Measurements from ENCODE around the gene ZNF524. TPM values are rescaled to one million over a fixed set of nuclear protein-coding genes. Genes with fewer than 3 reads are reported as not detected.

The ZNF524 gene
- total RNA-seq, 1 donor from 2014 or later, result 17.5 TPM

DNA sequence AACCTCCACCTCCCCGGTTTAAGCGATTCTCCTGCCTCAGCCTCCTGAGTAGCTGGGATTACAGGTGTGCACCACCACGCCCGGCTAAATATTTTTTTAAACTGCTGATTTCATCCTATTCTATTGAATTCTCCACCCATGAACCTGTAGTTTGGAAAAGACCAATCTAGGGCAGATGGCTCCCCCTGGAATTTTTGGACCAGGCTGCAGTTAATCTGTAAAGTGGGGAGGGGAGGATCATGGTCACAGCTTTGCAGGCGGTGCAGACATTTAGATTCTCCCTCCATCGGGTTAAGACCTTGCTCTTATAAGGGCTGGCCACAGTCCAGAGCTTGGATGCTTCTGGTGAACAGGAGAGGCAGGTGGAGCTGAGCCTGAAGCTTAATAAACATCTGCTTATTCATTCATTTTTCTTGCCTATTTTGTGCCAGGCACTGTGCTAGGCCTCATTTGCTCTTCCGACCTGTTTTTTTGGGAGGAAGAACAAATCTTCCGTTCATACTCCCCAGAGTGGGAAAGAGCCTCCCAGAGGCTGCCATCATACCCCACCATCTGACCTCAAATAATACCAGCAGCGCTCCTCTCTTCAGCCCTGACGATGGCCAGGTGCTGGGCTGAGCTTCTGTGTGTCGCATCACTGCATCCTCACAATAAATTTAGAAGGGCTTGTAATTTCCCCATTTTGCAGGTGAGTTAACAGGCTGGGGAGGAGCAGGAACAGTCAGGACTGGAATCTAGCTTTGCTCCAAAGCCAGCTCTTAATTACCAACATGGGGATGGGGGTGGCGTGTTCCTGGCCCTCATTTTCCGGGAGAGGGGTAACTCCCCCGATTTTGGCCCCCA is 47.0 kb downstream of the ZNF524 start:
- intact Hi-C loops (cut with DNase I), result no loop called here
- ATAC-seq (ENCODE audit: poor library complexity) (no peak), DNase-seq (no peak)

DNA sequence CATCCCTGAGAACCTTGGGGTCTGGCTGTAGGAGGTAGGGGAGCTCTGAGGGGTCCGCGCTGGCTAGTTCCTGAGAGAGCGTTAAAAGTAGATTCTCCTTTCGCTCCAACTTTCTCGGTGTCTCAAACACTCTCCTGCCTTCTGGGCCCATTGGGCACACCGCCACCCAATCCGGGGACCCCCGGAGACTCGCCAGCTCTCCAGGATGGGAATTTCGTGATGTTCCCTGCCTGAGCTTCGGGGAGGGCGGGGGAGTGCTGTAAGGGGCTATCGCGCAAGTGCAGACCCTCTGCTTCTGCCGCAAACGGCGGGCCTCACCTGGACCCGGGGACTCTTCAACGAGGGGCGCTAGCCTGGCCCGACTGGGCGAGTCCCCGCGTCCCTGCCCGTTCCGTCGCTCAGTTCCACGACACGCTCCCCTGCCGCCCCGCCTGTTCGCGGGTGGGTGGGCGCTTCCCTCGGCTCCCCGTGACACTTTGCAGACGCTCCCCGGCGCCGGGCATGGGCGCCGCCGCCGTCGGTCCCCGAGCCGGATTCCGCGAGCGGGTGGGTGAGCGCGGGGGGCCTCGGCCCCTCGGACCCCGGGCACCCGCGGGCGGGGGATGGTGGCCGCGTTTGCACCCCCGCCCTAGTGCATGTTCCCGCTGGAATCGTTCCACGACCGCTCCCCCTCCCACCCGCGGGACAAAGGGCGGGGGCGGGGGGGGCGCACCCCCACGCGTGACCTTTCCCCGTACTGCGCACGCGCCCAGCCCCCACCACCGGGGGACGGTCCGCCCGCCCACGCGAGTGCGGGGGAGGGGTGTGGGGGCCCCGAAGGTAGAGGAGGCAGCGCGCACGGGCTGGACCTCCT is 47.9 kb downstream of the ZNF524 start, which contains the start of gene CCDC106:
Gene CCDC106, plus strand, starts transcription at position 481 of the 853 bp plus-strand sequence. CDS start 835 bp downstream, outside the sequence.
- peak; percentile 80 for DNase-seq
- intact Hi-C loops (cut with DNase I), result no loop called here

DNA sequence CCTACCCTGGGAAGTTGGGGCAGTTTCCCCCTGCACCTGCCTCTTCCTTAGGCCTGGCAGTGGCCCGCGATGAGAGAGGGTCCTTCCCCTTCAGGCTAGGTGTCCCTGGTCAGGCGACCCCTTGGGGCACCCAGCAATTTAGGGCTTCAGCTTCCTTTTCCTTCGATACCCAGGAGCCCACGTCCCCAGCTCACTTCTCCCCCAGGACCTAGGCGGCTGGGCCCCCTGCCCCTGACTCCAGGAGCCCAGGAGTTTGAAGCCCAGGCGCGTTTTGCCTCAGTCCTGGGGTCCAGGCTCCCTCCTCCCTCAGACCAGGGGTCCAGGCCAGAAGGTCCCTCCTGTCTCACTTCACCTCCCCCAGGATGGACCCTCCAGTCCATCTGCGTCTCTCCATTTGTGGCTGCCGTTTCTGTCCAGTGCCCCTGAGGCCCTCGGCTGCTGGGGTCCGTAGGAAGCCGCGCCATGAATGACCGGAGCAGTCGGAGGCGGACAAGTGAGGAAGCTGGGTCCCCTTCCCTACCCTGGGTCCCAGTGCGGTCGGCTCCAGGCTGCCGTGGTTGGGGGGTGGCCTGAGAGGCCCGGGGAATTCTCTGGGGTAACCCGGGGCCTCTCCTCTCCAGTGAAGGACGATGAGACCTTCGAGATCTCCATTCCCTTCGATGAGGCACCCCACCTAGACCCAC is 48.6 kb downstream of the ZNF524 start:
- ATAC-seq (ENCODE audit: poor library complexity), result no peak
- peak; percentile 27 for DNase-seq
- intact Hi-C loops (cut with DNase I), result no loop called here

More for the DNA sequence above, 47.9 kb downstream of the ZNF524 start, which contains the start of gene CCDC106:
- ATAC-seq (ENCODE audit: poor library complexity), result peak; percentile 66

DNA sequence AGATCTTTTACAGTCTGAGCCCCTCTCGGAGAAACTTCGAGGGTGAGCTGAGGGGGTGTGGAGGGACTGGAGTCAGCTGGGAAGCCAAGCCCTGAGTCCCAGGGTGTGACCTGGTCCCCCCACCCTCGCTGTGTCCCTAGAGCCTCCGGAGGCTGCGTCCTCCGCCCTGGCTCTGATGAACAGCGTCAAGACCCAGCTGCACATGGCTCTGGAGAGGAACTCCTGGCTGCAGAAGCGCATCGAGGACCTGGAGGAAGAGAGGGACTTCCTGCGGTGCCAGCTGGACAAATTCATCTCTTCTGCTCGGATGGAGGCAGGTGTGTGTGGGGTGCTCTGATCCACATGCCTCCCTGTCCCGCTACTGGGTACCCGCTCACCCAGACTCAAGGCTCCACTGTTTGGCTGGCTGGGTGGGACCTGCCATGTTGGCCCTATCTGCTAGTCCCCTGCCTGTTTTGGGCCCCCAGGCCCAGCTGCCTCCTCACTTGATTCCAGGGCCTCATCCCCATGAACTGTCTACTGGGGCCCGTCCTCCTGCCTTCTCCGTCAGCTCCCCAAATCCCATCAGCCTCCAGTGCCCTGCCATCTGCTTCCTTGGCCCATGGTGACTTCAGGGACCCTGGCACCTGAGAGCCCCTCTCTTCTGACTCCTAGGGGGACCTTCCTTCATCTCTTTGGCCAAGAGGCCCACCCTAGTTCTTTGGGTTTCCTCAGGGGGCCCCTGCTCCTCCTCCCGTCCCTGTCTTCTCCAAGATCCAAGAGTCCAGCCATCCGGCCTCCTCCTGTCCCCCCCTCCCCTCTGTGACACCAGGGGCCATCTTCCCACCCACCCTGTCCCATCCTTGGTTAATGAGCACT is 49.4 kb downstream of the ZNF524 start:
- intact Hi-C loops (cut with DNase I), result no loop called here

DNA sequence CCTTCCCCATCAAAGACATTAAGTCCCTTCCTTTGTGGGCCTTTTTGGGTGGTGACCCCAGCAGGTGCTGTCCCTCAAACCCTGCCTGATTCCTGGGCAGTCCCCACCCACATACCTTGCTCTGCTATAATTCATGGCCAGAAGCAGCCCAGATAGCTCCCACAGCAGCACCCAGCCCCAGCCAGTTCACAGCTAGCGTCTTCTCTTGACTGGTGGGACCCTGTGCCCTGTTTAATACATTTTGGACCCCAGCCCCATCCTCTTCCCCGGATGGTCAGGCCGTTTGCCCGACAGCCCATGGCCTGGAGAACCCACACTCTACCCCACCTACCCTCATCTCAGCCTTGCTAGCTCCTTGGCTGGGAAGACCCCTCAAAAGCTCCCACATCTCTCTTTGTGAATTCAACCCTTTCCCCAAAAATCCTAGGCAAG is 50.1 kb downstream of the ZNF524 start:
- intact Hi-C loops (cut with DNase I), result no loop called here
- DNase-seq (peak; percentile 29), ATAC-seq (ENCODE audit: poor library complexity) (no peak)

More for the DNA sequence above, 49.4 kb downstream of the ZNF524 start:
- DNase-seq (peak; percentile 41), ATAC-seq (ENCODE audit: poor library complexity) (no peak)

DNA sequence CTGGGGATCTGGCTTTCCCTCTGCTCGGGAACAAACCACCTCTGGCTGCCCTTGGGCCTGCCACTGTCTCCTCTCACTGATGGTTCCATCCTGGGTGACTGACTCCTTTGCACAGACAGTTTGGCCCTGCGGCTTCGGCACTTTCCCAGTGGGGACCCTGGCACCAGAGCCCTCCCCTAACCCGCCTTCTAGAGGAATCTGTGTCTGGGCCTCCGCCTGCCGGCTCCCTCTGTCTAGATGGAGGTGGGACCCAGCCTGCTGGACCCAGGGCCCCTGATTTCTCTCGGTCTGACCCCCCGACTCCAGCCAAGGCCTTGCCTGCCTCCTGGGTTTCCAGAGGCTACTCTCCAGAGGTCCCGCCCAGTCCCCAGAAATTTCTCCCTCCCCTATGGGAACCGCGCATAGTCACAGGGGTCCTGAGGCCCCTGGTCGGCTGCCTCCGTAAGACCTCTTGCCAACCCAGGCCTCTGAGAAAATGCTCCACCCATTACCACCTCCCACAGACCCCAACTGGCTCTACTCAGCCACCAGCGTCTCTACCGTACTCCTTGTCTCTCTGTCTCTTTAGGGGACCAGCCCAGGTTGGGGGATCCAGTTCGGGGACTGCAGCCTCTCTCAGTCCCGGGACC is 50.6 kb downstream of the ZNF524 start:
- ATAC-seq (ENCODE audit: poor library complexity), result no peak
- peak; percentile 35 for DNase-seq
- intact Hi-C loops (cut with DNase I), result no loop called here

DNA sequence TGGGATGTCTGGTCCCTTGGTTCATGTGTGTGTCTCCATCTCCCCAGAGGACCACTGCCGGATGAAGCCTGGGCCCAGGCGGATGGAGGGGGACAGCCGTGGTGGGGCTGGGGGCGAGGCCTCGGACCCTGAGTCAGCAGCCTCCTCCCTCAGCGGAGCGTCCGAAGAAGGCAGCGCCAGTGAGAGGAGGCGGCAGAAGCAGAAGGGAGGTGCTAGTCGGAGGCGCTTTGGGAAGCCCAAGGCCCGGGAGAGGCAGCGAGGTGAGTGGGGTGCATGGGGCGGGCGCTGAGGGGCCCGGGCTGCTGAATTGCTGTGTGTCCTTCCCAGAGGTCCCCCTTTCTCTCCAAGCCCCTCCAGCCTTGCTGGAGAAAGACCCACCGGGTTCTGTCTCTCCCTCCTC is 51.1 kb downstream of the ZNF524 start:
- intact Hi-C loops (cut with DNase I), result no loop called here
- DNase-seq (peak; percentile 31), ATAC-seq (ENCODE audit: poor library complexity) (no peak)

DNA sequence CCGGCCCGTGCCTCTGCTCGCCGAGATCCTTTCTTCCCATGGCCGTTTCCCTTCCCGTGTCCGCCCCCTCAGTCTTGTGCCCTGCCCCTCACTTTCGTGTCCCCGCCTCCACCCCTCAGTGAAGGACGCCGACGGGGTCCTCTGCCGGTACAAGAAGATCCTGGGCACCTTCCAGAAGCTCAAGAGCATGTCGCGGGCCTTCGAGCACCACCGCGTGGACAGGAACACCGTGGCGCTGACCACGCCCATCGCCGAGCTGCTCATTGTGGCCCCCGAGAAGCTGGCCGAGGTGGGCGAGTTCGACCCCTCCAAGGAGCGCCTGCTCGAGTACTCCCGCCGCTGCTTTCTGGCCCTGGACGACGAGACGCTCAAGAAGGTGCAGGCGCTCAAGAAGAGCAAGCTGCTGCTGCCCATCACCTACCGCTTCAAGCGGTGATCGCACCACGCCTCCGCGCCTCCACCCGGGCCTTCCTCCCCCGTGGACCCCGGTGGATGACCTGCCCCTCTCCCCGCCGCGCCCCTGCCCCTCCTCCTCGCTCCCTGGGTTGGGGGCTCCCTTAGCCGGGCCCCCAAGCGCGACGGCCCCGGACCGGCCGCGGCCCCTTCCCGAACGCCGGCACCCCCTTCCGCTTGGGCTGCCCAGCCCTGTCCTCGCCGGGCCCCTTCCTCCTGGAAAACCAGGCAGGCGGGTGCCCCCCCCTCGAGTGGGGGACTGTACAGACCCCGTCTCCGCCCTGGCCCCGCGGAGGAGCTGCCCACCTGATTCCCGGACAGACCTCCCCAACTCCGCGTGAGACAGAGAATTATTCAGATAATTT is 52.4 kb downstream of the ZNF524 start:
- ATAC-seq (ENCODE audit: poor library complexity), result no peak
- peak; percentile 61 for DNase-seq
- intact Hi-C loops (cut with DNase I), result no loop called here

Other genes starting within 250 kb of the ZNF524 start
- gene COX6B2, start 245.6 kb upstream of the ZNF524 start, total RNA-seq, result not detected
- gene GARIN5B, start 237.0 kb upstream of the ZNF524 start, total RNA-seq, result not detected
- not detected for gene IL11, start 229.8 kb upstream of the ZNF524 start, total RNA-seq
- gene TMEM190, start 223.5 kb upstream of the ZNF524 start, total RNA-seq, result not detected
- gene TMEM238, start 216.0 kb upstream of the ZNF524 start, total RNA-seq, result 1.0 TPM
- gene RPL28, start 214.4 kb upstream of the ZNF524 start, total RNA-seq, result 569 TPM
- gene UBE2S, start 192.5 kb upstream of the ZNF524 start, total RNA-seq, result 22.6 TPM
- not detected for gene SHISA7, start 157.0 kb upstream of the ZNF524 start, total RNA-seq
- gene ISOC2, start 138.6 kb upstream of the ZNF524 start, total RNA-seq, result 48.9 TPM
- gene C19orf85, start 135.5 kb upstream of the ZNF524 start, total RNA-seq, result not detected
- gene ZNF628, start 123.7 kb upstream of the ZNF524 start, total RNA-seq, result 4.7 TPM
- gene NAT14, start 115.1 kb upstream of the ZNF524 start, total RNA-seq, result 2.9 TPM
- 2.6 TPM for gene SSC5D, start 111.9 kb upstream of the ZNF524 start, total RNA-seq
- gene SBK2, start 63.2 kb upstream of the ZNF524 start, total RNA-seq, result 15.6 TPM
- gene SBK3, start 54.7 kb upstream of the ZNF524 start, total RNA-seq, result 27.4 TPM
- gene ZNF579, start 19.4 kb upstream of the ZNF524 start, total RNA-seq, result 13.6 TPM
- 13.0 TPM for gene FIZ1, start 771 bp upstream of the ZNF524 start, total RNA-seq
- 17.4 TPM for gene ZNF865, start 5.4 kb downstream of the ZNF524 start, total RNA-seq
- 11.7 TPM for gene ZNF784, start 24.3 kb downstream of the ZNF524 start, total RNA-seq
- 11.9 TPM for gene ZNF580, start 40.7 kb downstream of the ZNF524 start, total RNA-seq
- 7.1 TPM for gene ZNF581, start 43.4 kb downstream of the ZNF524 start, total RNA-seq
- 20.5 TPM for gene CCDC106, start 47.9 kb downstream of the ZNF524 start, total RNA-seq
- gene U2AF2, start 54.7 kb downstream of the ZNF524 start, total RNA-seq, result 75.1 TPM
- gene EPN1, start 74.9 kb downstream of the ZNF524 start, total RNA-seq, result 223 TPM
- gene NLRP9, start 138.1 kb downstream of the ZNF524 start, total RNA-seq, result not detected
- gene RFPL4A, start 158.8 kb downstream of the ZNF524 start, total RNA-seq, result not detected
- gene RFPL4AL1, start 168.8 kb downstream of the ZNF524 start, total RNA-seq, result not detected
- not detected for gene NLRP11, start 231.7 kb downstream of the ZNF524 start, total RNA-seq
- not detected for gene NLRP4, start 236.3 kb downstream of the ZNF524 start, total RNA-seq

Measured in Right ventricle myocardium superior (tissue), 1 donor.